Natural killer cell treated with Interleukin-12 subunit alpha and Interleukin-12 subunit beta and Interleukin-15 and Interleukin-18, amount 100 ng/mL, for 72 hours (primary cell): ENCODE results near the gene AZIN2. TPM values are rescaled to one million over a fixed set of nuclear protein-coding genes. Genes with fewer than 3 reads are reported as not detected.
"Not testable (repeated sequence)": the region's sequence is repeated elsewhere in the genome, so short reads cannot be mapped to it uniquely, and the experiment has no call there.

Experiments used
- ATAC-seq, 2 donors: fragments of 150-1000 bp; cut with Tn5 transposase in 1 of 2; sonication (Bioruptor Pico), chemical (Tn5 transposase) in 1 of 2; 2 replicates each; pipeline ENCODE4 v1.10.0; 2021
- DNase-seq: peaks from one replicate; pipeline ENCODE4 v3.0.0; 2022; ENCODE audit warnings: low spot score
- H3K27ac Mint-ChIP-seq, 2 donors: 1 replicate in 1 of 2; 2 replicates in 1 of 2; pipeline ENCODE4 v1.8.0; 2022; ENCODE audit warnings: mixed read lengths in 2 of 2, mild to moderate bottlenecking in 1 of 2, moderate library complexity in 1 of 2
- H3K27me3 Mint-ChIP-seq, 2 donors: 1 replicate in 1 of 2; 2 replicates in 1 of 2; pipeline ENCODE4 v1.8.0; 2022; ENCODE audit warnings: mixed read lengths in 2 of 2
- H3K36me3 Mint-ChIP-seq: one replicate; pipeline ENCODE4 v1.8.0; 2022; ENCODE audit warnings: mixed read lengths
- H3K4me1 Mint-ChIP-seq, 2 donors: 1 replicate in 1 of 2; 2 replicates in 1 of 2; pipeline ENCODE4 v1.8.0; 2022; ENCODE audit warnings: low read depth in 2 of 2, mixed read lengths in 2 of 2, mild to moderate bottlenecking in 1 of 2
- H3K4me3 Mint-ChIP-seq: one replicate; pipeline ENCODE4 v1.8.0; 2022; ENCODE audit warnings: mixed read lengths
- H3K9me3 Mint-ChIP-seq: 2 replicates; pipeline ENCODE4 v1.8.0; 2022; ENCODE audit warnings: mixed read lengths
- total RNA-seq, 2 donors: library from RNA; stranded (reverse); gene quantifications; one replicate each; pipeline ENCODE4 v1.2.3, GENCODE V29; 2022

Gene AZIN2
- total RNA-seq, 2 donors from 2014 or later, result 2.4 to 4.4 TPM

- ATAC-seq, result no peak
- Mint-ChIP-seq H3K4me3 (no peak overlapping the region), H3K27me3 (no peaks in the 10 kb centered on the region), H3K4me1 (peaks cover 30 to 35% of the 10 kb centered on the region in 2 donors), H3K9me3 (no peaks in the 10 kb centered on the region), H3K27ac (no peak overlapping the region), H3K36me3 (no peaks in the 10 kb centered on the region)
- no peak for DNase-seq
These were observed 11.5 kb downstream of the AZIN2 start for GRCh38 chr1:33092438-33092837.

- no peak overlapping the region for H3K4me3 Mint-ChIP-seq
- no peak for DNase-seq
- no peak for ATAC-seq
- no peaks in the 10 kb centered on the region for H3K27me3 Mint-ChIP-seq
- no peaks in the 10 kb centered on the region for H3K36me3 Mint-ChIP-seq
- no peaks in the 10 kb centered on the region for H3K9me3 Mint-ChIP-seq
- no peak overlapping the region for H3K27ac Mint-ChIP-seq
- peaks cover 32 to 36% of the 10 kb centered on the region in 2 donors for H3K4me1 Mint-ChIP-seq
These were observed 12.1 kb downstream of the AZIN2 start for GRCh38 chr1:33093004-33093403.

GRCh38 chr1:33094486-33094885 is 13.5 kb downstream of the AZIN2 start:
- ATAC-seq, result no peak
- H3K4me1 Mint-ChIP-seq, result peaks cover 37 to 41% of the 10 kb centered on the region in 2 donors
- no peak for DNase-seq
- H3K4me3 Mint-ChIP-seq, result no peak overlapping the region
- H3K27me3 Mint-ChIP-seq, result no peaks in the 10 kb centered on the region
- no peaks in the 10 kb centered on the region for H3K36me3 Mint-ChIP-seq
- no peak overlapping the region for H3K27ac Mint-ChIP-seq
- H3K9me3 Mint-ChIP-seq, result no peaks in the 10 kb centered on the region

GRCh38 chr1:33094971-33095604 is 14.1 kb downstream of the AZIN2 start:
- H3K36me3 Mint-ChIP-seq, result no peaks in the 10 kb centered on the region
- no peaks in the 10 kb centered on the region for H3K9me3 Mint-ChIP-seq
- H3K4me3 Mint-ChIP-seq, result no peak overlapping the region
- DNase-seq (no peak), ATAC-seq (no peak)
- H3K27me3 Mint-ChIP-seq, result no peaks in the 10 kb centered on the region
- H3K4me1 Mint-ChIP-seq, result peaks cover 42% of the 10 kb centered on the region in 2 donors
- H3K27ac Mint-ChIP-seq, result no peak overlapping the region

- ATAC-seq, result no peak
- Mint-ChIP-seq H3K27me3 (no peaks in the 10 kb centered on the region), H3K4me1 (peaks cover 47 to 48% of the 10 kb centered on the region in 2 donors)
These were observed 15.5 kb downstream of the AZIN2 start for GRCh38 chr1:33096363-33097005.

GRCh38 chr1:33097137-33097611 is 16.2 kb downstream of the AZIN2 start:
- ATAC-seq, result no peak
- peaks cover 47 to 52% of the 10 kb centered on the region in 2 donors for H3K4me1 Mint-ChIP-seq
- H3K27me3 Mint-ChIP-seq, result no peaks in the 10 kb centered on the region
- peak overlapping the region; percentile 17 to 56 for H3K27ac Mint-ChIP-seq
- DNase-seq, result no peak
- no peak overlapping the region for H3K4me3 Mint-ChIP-seq
- no peaks in the 10 kb centered on the region for H3K9me3 Mint-ChIP-seq
- H3K36me3 Mint-ChIP-seq, result no peaks in the 10 kb centered on the region

More at GRCh38 chr1:33096363-33097005, 15.5 kb downstream of the AZIN2 start:
- no peak overlapping the region for H3K4me3 Mint-ChIP-seq
- DNase-seq, result no peak
- H3K27ac Mint-ChIP-seq, result peak overlapping the region; percentile 17 to 56
- no peaks in the 10 kb centered on the region for H3K36me3 Mint-ChIP-seq
- no peaks in the 10 kb centered on the region for H3K9me3 Mint-ChIP-seq

- no peaks in the 10 kb centered on the region for H3K9me3 Mint-ChIP-seq
- peak overlapping the region; percentile 92 to 99 for H3K27ac Mint-ChIP-seq
- DNase-seq, result no peak
- ATAC-seq, result no peak
- peaks cover 52 to 58% of the 10 kb centered on the region in 2 donors for H3K4me1 Mint-ChIP-seq
- peak overlapping the region; percentile 96 for H3K4me3 Mint-ChIP-seq
- H3K36me3 Mint-ChIP-seq, result peaks cover 4% of the 10 kb centered on the region
- H3K27me3 Mint-ChIP-seq, result no peaks in the 10 kb centered on the region
These were observed 16.8 kb downstream of the AZIN2 start for GRCh38 chr1:33097762-33098161.

- no peak for DNase-seq
- H3K9me3 Mint-ChIP-seq, result no peaks in the 10 kb centered on the region
- H3K36me3 Mint-ChIP-seq, result peaks cover 4% of the 10 kb centered on the region
- peak overlapping the region; percentile 92 to 99 for H3K27ac Mint-ChIP-seq
- no peak for ATAC-seq
- peaks cover 55 to 64% of the 10 kb centered on the region in 2 donors for H3K4me1 Mint-ChIP-seq
- peak overlapping the region; percentile 96 for H3K4me3 Mint-ChIP-seq
- no peaks in the 10 kb centered on the region for H3K27me3 Mint-ChIP-seq
These were observed 17.4 kb downstream of the AZIN2 start for GRCh38 chr1:33098371-33098770.

- peak; percentile 85 for DNase-seq
- peaks cover 4% of the 10 kb centered on the region for H3K36me3 Mint-ChIP-seq
- H3K27ac Mint-ChIP-seq, result peak overlapping the region; percentile 92 to 99
- no peaks in the 10 kb centered on the region for H3K27me3 Mint-ChIP-seq
- H3K9me3 Mint-ChIP-seq, result no peaks in the 10 kb centered on the region
- H3K4me1 Mint-ChIP-seq, result peaks cover 53 to 66% of the 10 kb centered on the region in 2 donors
- ATAC-seq, result peak; percentile 99
- peak overlapping the region; percentile 96 for H3K4me3 Mint-ChIP-seq
These were observed 18.6 kb downstream of the AZIN2 start for GRCh38 chr1:33099290-33100118.

GRCh38 chr1:33100119-33100415 is 19.1 kb downstream of the AZIN2 start:
- ATAC-seq, H3K27me3 Mint-ChIP-seq, DNase-seq, H3K9me3 Mint-ChIP-seq, H3K36me3 Mint-ChIP-seq: not testable (repeated sequence)
- Mint-ChIP-seq H3K4me1 (peaks cover 50 to 66% of the 10 kb centered on the region in 2 donors), H3K27ac (peak overlapping the region; percentile 92 to 99), H3K4me3 (peak overlapping the region; percentile 96)

GRCh38 chr1:33110477-33110876 is 29.5 kb downstream of the AZIN2 start:
- Mint-ChIP-seq H3K4me1 (no peaks in the 10 kb centered on the region), H3K27ac (no peak overlapping the region), H3K36me3 (peaks cover 13% of the 10 kb centered on the region), H3K9me3 (no peaks in the 10 kb centered on the region), H3K27me3 (no peaks in the 10 kb centered on the region), H3K4me3 (no peak overlapping the region)
- no peak for ATAC-seq
- DNase-seq, result no peak

- DNase-seq, result no peak
- Mint-ChIP-seq H3K27ac (no peak overlapping the region), H3K36me3 (peaks cover 13% of the 10 kb centered on the region), H3K27me3 (no peaks in the 10 kb centered on the region), H3K4me1 (no peaks in the 10 kb centered on the region), H3K4me3 (no peak overlapping the region), H3K9me3 (no peaks in the 10 kb centered on the region)
- ATAC-seq, result no peak
These were observed 31.0 kb downstream of the AZIN2 start for GRCh38 chr1:33111965-33112364.

GRCh38 chr1:33117440-33118085 is 36.6 kb downstream of the AZIN2 start:
- Mint-ChIP-seq H3K27ac (no peak overlapping the region), H3K4me3 (no peak overlapping the region), H3K4me1 (peaks cover 0 to 3% of the 10 kb centered on the region in 2 donors), H3K27me3 (no peaks in the 10 kb centered on the region), H3K9me3 (no peaks in the 10 kb centered on the region), H3K36me3 (no peaks in the 10 kb centered on the region)
- no peak for DNase-seq
- ATAC-seq, result no peak
